HEK293 (cell line): Measurements from ENCODE around the gene SEMA7A.

Source experiments
- CTCF ChIA-PET: fragments of 350-600 bp; formaldehyde crosslinking; extraction: SDS; loops from one replicate; lab custom pipeline; 2021; ENCODE audit warnings: antibody characterized with exemption; lab: Yijun Ruan, JAX
- POLR2A ChIA-PET: fragments of 300-600 bp; formaldehyde crosslinking; extraction: SDS; loops from one replicate; lab custom pipeline; 2020; ENCODE audit warnings: antibody characterized with exemption, inconsistent platforms; lab: Yijun Ruan, JAX
- H3K27ac ChIP-seq: fragments of 200-500 bp; sonication (Bioruptor generic); 2 replicates; pipeline ENCODE4 v1.5.1; 2014; ENCODE audit warnings: low read depth, low read length, control low read depth, inconsistent platforms; ENCODE audit errors: extremely low read depth
- H3K36me3 ChIP-seq, 2 experiments: fragments of 200-500 bp in 1 of 2; sonication (Bioruptor generic) in 1 of 2; 1 replicate in 1 of 2; 2 replicates in 1 of 2; pipeline ENCODE4 v1.5.1; 2014 to 2017; ENCODE audit warnings: inconsistent platforms in 2 of 2, low read length in 2 of 2; ENCODE audit not compliant: control insufficient read depth in 2 of 2, insufficient read depth in 1 of 2
- H3K4me1 ChIP-seq: fragments of 200-500 bp; sonication (Bioruptor generic); 2 replicates; pipeline ENCODE4 v1.5.1; 2014; ENCODE audit warnings: mild to moderate bottlenecking, low read length, inconsistent platforms; ENCODE audit not compliant: control insufficient read depth, insufficient read depth
- H3K4me3 ChIP-seq: 2 replicates; pipeline ENCODE4 v1.5.1; 2011; ENCODE audit warnings: low read depth, mild to moderate bottlenecking, control low read depth, low read length, moderate library complexity
- H3K9me3 ChIP-seq: fragments of 200-500 bp; sonication (Bioruptor generic); 2 replicates; pipeline ENCODE4 v1.5.1; 2014; ENCODE audit warnings: low read depth, low read length, inconsistent platforms; ENCODE audit not compliant: control insufficient read depth, insufficient read depth
- GLIS1 ChIP-seq: fragments of 450-650 bp; formaldehyde crosslinking; IDR thresholded peaks from 2 replicates; pipeline ENCODE4 v1.5.1; 2016; ENCODE audit warnings: missing biosample characterization, missing genetic modification characterization
- HOXD13 ChIP-seq: sonication (generic); formaldehyde crosslinking; IDR thresholded peaks from 2 replicates; pipeline ENCODE4 v1.8.0; 2022; ENCODE audit warnings: missing genetic modification reagents, borderline replicate concordance
- SP7 ChIP-seq: fragments of 450-650 bp; formaldehyde crosslinking; IDR thresholded peaks from 2 replicates; pipeline ENCODE4 v1.5.1; 2016; ENCODE audit warnings: missing biosample characterization, missing genetic modification characterization
- ZFHX2 ChIP-seq: fragments of 450-650 bp; formaldehyde crosslinking; conservative IDR thresholded peaks from 2 replicates; pipeline ENCODE4 v1.5.1; 2016; ENCODE audit warnings: missing biosample characterization, missing genetic modification characterization
- ZIC2 ChIP-seq: fragments of 450-650 bp; formaldehyde crosslinking; IDR thresholded peaks from 2 replicates; pipeline ENCODE4 v1.5.1; 2016; ENCODE audit warnings: missing biosample characterization, missing genetic modification characterization
- ZNF169 ChIP-seq: fragments of 450-650 bp; formaldehyde crosslinking; IDR thresholded peaks from 2 replicates; pipeline ENCODE4 v1.5.1; 2016; ENCODE audit warnings: missing biosample characterization, missing genetic modification characterization
- ZNF184 ChIP-seq: fragments of 450-650 bp; IDR thresholded peaks from 2 replicates; pipeline ENCODE4 v1.5.1; 2018; ENCODE audit warnings: missing biosample characterization, mild to moderate bottlenecking, missing genetic modification characterization
- ZNF214 ChIP-seq: fragments of 450-650 bp; formaldehyde crosslinking; IDR thresholded peaks from 2 replicates; pipeline ENCODE4 v1.5.1; 2017; ENCODE audit warnings: missing biosample characterization, mild to moderate bottlenecking, missing genetic modification characterization, borderline replicate concordance
- ZNF24 ChIP-seq: fragments of 450-650 bp; formaldehyde crosslinking; IDR thresholded peaks from 2 replicates; pipeline ENCODE4 v1.5.1; 2016; ENCODE audit warnings: missing biosample characterization, missing genetic modification characterization
- ZNF366 ChIP-seq: fragments of 450-650 bp; formaldehyde crosslinking; conservative IDR thresholded peaks from 2 replicates; pipeline ENCODE4 v1.5.1; 2016; ENCODE audit warnings: missing biosample characterization, missing genetic modification characterization
- ZNF48 ChIP-seq: fragments of 450-650 bp; formaldehyde crosslinking; IDR thresholded peaks from 2 replicates; pipeline ENCODE4 v1.5.1; 2016; ENCODE audit warnings: missing biosample characterization, missing genetic modification characterization
- ZNF521 ChIP-seq: fragments of 450-650 bp; formaldehyde crosslinking; IDR thresholded peaks from 2 replicates; pipeline ENCODE4 v1.5.1; 2017; ENCODE audit warnings: missing biosample characterization, mild to moderate bottlenecking, missing genetic modification characterization
- ZNF624 ChIP-seq: fragments of 450-650 bp; formaldehyde crosslinking; IDR thresholded peaks from 2 replicates; pipeline ENCODE4 v1.5.1; 2017; ENCODE audit warnings: missing biosample characterization, missing genetic modification characterization
- ZNF791 ChIP-seq: fragments of 450-650 bp; formaldehyde crosslinking; IDR thresholded peaks from 2 replicates; pipeline ENCODE4 v1.5.1; 2016; ENCODE audit warnings: missing biosample characterization, missing genetic modification characterization
- TF ChIP-seq, protein P1 (sequence below): fragments of 450-650 bp; formaldehyde crosslinking; IDR thresholded peaks from 2 replicates; pipeline ENCODE4 v1.5.1; 2016; ENCODE audit warnings: missing biosample characterization, missing genetic modification characterization
- TF ChIP-seq, protein P2 (sequence below): fragments of 450-650 bp; formaldehyde crosslinking; IDR thresholded peaks from 2 replicates; pipeline ENCODE4 v1.5.1; 2016; ENCODE audit warnings: missing biosample characterization, missing genetic modification characterization
- TF ChIP-seq, protein P3 (sequence below): fragments of 450-650 bp; formaldehyde crosslinking; IDR thresholded peaks from 2 replicates; pipeline ENCODE4 v1.5.1; 2016; ENCODE audit warnings: missing biosample characterization, missing genetic modification characterization, low read depth
- TF ChIP-seq, protein P4 (sequence below): fragments of 450-650 bp; formaldehyde crosslinking; IDR thresholded peaks from 2 replicates; pipeline ENCODE4 v1.5.1; 2016; ENCODE audit warnings: missing biosample characterization, missing genetic modification characterization
- TF ChIP-seq, protein P5 (sequence below): fragments of 450-650 bp; formaldehyde crosslinking; IDR thresholded peaks from 2 replicates; pipeline ENCODE4 v1.5.1; 2017; ENCODE audit warnings: missing biosample characterization, missing genetic modification characterization

SEMA7A gene

DNA sequence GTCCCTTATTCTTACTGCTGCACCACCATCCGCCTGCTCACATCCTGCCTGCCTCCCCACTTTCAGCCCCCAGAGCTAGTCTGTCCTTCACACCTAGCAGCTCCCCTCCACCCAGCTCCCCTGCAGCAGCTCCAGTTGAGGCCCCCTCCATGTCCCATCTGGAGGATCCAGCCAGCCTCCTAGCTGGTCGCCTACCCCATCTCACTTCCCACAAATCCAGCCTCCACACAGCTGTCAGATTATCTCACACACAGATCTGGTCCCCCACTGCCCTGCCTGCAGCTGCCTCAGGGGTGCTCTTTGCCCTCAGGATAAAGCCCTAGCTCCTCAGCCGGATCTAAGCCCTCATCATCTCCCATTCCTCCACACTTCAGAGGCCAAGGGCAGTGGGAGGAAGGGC lies 8.8 kb upstream of the SEMA7A start:
- ChIA-PET CTCF (interaction anchor here (0.6 to 26.4 kb wide), 5 partner anchors 9 to 88 kb away, joined by 3 to 768 read pairs (median 3); partner anchors contain the start of gene CYP11A1), POLR2A (interaction anchor here (0.6 kb wide), 1 partner anchor 33 kb away, joined by 7 read pairs; no protein-coding TSS in a partner anchor)
- no peaks in the 10 kb centered on the region for H3K4me1 ChIP-seq
- no peak overlapping the region for H3K27ac ChIP-seq
- peaks cover 5 to 32% of the 10 kb centered on the region in 2 experiments for H3K36me3 ChIP-seq
- H3K9me3 ChIP-seq, result no peaks in the 10 kb centered on the region
- H3K4me3 ChIP-seq, result no peak overlapping the region
- TF ChIP-seq ZNF791 (no peak), GLIS1 (peak; percentile 69), ZFHX2 (tag by site-specific recombination) (peak; percentile 45), ZNF184 (no peak), ZIC2 (tag by site-specific recombination) (peak; percentile 91)
- TF ChIP-seq, protein P1, sequence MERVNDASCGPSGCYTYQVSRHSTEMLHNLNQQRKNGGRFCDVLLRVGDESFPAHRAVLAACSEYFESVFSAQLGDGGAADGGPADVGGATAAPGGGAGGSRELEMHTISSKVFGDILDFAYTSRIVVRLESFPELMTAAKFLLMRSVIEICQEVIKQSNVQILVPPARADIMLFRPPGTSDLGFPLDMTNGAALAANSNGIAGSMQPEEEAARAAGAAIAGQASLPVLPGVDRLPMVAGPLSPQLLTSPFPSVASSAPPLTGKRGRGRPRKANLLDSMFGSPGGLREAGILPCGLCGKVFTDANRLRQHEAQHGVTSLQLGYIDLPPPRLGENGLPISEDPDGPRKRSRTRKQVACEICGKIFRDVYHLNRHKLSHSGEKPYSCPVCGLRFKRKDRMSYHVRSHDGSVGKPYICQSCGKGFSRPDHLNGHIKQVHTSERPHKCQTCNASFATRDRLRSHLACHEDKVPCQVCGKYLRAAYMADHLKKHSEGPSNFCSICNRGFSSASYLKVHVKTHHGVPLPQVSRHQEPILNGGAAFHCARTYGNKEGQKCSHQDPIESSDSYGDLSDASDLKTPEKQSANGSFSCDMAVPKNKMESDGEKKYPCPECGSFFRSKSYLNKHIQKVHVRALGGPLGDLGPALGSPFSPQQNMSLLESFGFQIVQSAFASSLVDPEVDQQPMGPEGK (tag by site-specific recombination), result 0 out of 2 replicates have a peak, but pooled peaks have one; percentile 20

DNA sequence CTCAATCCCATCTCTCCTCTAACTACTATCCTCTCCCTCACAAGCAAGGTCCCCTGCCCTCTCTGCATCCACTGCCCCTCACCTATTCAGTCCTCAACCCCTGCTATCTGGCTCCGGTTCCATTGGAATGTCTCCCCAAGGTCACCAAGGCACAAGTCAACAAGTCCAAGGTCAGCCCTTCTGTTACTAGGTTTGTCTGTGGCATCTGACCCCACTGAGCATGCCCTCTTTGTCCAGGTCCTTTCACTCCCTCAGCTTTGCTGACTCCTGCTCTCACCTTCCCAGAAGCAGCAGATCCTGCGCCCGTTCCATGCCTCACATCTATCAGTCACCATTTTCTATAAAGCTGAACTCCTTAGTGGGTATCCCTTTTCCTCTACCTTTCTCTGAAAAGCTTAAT lies 8.3 kb upstream of the SEMA7A start:
- TF ChIP-seq SP7 (tag by site-specific recombination), result no peak
- TF ChIP-seq GLIS1, result no peak
- no peak for TF ChIP-seq HOXD13
- ChIA-PET POLR2A (interaction anchor here (0.8 kb wide), 1 partner anchor 57 kb away, joined by 3 read pairs; no protein-coding TSS in a partner anchor), CTCF (interaction anchor here (0.7 to 26.4 kb wide), 6 partner anchors 12 to 114 kb away, joined by 3 to 768 read pairs (median 4); partner anchors contain the start of gene CYP11A1)
- H3K36me3 ChIP-seq, result peaks cover 0 to 26% of the 10 kb centered on the region in 2 experiments; a peak in 2 of 3 replicates
- no peak overlapping the region for H3K27ac ChIP-seq
- H3K4me3 ChIP-seq, result no peak overlapping the region
- H3K4me1 ChIP-seq, result no peaks in the 10 kb centered on the region
- no peaks in the 10 kb centered on the region for H3K9me3 ChIP-seq

DNA sequence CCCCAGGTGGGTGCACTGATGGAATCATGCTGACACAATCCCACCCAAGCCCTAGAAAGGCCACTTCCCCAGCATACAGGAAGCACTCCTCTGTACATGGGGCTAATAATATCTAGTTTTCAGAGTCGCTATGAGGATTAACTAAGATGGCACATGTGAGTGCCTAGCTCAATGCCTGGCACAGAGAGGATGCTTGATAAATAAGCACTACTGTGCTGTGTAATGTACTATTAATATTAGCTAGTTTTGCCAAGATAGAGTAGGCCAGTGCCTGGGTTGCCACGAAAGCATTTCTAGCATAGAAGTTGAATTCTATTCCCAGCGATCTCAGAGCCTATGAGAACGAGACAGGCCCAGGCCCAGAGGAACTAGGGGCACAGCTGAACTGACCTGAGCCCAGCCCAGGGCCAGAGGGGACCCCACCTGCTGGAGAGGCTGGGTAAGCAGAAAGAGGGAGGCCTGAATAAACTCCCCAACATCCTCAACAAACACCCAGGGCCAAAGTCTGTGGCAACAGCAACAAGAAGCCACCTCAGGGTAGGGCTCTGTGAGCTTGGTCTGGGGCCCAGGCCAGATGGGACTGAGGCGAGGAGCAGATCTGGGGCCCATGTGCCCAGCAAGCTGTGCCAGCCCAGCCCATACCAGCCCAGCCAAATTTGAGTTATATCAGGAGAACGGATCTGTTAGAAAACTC lies 7.6 kb upstream of the SEMA7A start:
- ChIA-PET CTCF (interaction anchor here (0.5 to 26.4 kb wide), 6 partner anchors 13 to 121 kb away, joined by 3 to 768 read pairs (median 4); partner anchors contain the start of gene CYP11A1), POLR2A (interaction anchor here (0.6 to 0.8 kb wide), 2 partner anchors 56 to 406 kb away, joined by 3 read pairs; no protein-coding TSS in a partner anchor)
- H3K36me3 ChIP-seq, result peaks cover 0 to 21% of the 10 kb centered on the region in 2 experiments; a peak in 2 of 3 replicates
- H3K4me3 ChIP-seq, result no peak overlapping the region
- no peaks in the 10 kb centered on the region for H3K9me3 ChIP-seq
- no peaks in the 10 kb centered on the region for H3K4me1 ChIP-seq
- TF ChIP-seq, protein P2, sequence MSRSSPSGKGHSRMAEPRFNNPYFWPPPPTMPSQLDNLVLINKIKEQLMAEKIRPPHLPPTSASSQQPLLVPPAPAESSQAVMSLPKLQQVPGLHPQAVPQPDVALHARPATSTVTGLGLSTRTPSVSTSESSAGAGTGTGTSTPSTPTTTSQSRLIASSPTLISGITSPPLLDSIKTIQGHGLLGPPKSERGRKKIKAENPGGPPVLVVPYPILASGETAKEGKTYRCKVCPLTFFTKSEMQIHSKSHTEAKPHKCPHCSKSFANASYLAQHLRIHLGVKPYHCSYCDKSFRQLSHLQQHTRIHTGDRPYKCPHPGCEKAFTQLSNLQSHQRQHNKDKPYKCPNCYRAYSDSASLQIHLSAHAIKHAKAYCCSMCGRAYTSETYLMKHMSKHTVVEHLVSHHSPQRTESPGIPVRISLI (tag by site-specific recombination), result no peak
- TF ChIP-seq, protein P3, sequence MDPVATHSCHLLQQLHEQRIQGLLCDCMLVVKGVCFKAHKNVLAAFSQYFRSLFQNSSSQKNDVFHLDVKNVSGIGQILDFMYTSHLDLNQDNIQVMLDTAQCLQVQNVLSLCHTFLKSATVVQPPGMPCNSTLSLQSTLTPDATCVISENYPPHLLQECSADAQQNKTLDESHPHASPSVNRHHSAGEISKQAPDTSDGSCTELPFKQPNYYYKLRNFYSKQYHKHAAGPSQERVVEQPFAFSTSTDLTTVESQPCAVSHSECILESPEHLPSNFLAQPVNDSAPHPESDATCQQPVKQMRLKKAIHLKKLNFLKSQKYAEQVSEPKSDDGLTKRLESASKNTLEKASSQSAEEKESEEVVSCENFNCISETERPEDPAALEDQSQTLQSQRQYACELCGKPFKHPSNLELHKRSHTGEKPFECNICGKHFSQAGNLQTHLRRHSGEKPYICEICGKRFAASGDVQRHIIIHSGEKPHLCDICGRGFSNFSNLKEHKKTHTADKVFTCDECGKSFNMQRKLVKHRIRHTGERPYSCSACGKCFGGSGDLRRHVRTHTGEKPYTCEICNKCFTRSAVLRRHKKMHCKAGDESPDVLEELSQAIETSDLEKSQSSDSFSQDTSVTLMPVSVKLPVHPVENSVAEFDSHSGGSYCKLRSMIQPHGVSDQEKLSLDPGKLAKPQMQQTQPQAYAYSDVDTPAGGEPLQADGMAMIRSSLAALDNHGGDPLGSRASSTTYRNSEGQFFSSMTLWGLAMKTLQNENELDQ (tag by site-specific recombination), result no peak
- no peak for TF ChIP-seq ZNF624 (tag by site-specific recombination)
- no peak for TF ChIP-seq ZNF521 (tag by site-specific recombination)
- no peak for TF ChIP-seq ZNF48 (tag by site-specific recombination)
- TF ChIP-seq, protein P4, sequence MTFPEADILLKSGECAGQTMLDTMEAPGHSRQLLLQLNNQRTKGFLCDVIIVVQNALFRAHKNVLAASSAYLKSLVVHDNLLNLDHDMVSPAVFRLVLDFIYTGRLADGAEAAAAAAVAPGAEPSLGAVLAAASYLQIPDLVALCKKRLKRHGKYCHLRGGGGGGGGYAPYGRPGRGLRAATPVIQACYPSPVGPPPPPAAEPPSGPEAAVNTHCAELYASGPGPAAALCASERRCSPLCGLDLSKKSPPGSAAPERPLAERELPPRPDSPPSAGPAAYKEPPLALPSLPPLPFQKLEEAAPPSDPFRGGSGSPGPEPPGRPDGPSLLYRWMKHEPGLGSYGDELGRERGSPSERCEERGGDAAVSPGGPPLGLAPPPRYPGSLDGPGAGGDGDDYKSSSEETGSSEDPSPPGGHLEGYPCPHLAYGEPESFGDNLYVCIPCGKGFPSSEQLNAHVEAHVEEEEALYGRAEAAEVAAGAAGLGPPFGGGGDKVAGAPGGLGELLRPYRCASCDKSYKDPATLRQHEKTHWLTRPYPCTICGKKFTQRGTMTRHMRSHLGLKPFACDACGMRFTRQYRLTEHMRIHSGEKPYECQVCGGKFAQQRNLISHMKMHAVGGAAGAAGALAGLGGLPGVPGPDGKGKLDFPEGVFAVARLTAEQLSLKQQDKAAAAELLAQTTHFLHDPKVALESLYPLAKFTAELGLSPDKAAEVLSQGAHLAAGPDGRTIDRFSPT, result no peak
- TF ChIP-seq ZNF169 (tag by site-specific recombination), result no peak
- no peak for TF ChIP-seq ZNF24 (tag by site-specific recombination)
- TF ChIP-seq ZNF214, result no peak
- TF ChIP-seq, protein P5, sequence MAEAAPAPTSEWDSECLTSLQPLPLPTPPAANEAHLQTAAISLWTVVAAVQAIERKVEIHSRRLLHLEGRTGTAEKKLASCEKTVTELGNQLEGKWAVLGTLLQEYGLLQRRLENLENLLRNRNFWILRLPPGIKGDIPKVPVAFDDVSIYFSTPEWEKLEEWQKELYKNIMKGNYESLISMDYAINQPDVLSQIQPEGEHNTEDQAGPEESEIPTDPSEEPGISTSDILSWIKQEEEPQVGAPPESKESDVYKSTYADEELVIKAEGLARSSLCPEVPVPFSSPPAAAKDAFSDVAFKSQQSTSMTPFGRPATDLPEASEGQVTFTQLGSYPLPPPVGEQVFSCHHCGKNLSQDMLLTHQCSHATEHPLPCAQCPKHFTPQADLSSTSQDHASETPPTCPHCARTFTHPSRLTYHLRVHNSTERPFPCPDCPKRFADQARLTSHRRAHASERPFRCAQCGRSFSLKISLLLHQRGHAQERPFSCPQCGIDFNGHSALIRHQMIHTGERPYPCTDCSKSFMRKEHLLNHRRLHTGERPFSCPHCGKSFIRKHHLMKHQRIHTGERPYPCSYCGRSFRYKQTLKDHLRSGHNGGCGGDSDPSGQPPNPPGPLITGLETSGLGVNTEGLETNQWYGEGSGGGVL (tag by site-specific recombination), result no peak
- no peak for TF ChIP-seq ZNF366 (tag by site-specific recombination)
- H3K27ac ChIP-seq, result no peak overlapping the region
